ENCODE results near the gene RAB24. TPM values are rescaled to one million over a fixed set of nuclear protein-coding genes. Genes with fewer than 3 reads are reported as not detected.

The RAB24 gene
- total RNA-seq, 4 donors from 2014 or later = 20.0 to 35.4 (median 31.1) TPM

- TF ChIP-seq CTCF (IDR thresholded peaks at IDR 0.05) = no peak
- no peak for TF ChIP-seq EP300 (IDR thresholded peaks at IDR 0.05)
- TF ChIP-seq POLR2AphosphoS5 (IDR thresholded peaks at IDR 0.05) = no peak
- no peak for TF ChIP-seq POLR2A (IDR thresholded peaks at IDR 0.05; ENCODE audit: low read depth)
- DNase-seq (ENCODE audit: extremely low spot score) = no peak
- Histone ChIP-seq H3K36me3 (peaks cover 46 to 69% (median 59%) of the 10 kb centered on the region in 4 donors), H3K27me3 (no peaks in the 10 kb centered on the region), H3K27ac (replicated peaks in 1 of 4) (no peak overlapping the region), H3K4me1 (peaks cover 0 to 15% (median 5%) of the 10 kb centered on the region in 4 donors), H3K4me3 (no peak overlapping the region), H3K9me3 (no peaks in the 10 kb centered on the region)
- intact Hi-C loops (cut with DNase I) = no loop called here
- WGBS = 76% methylated on average over 2 of the region's 6 CpGs
These were observed 26.4 kb upstream of the RAB24 start for GRCh38 chr5:177329883-177330282.

GRCh38 chr5:177328545-177329231, 25.2 kb upstream of the RAB24 start:
- Histone ChIP-seq H3K27me3 (no peaks in the 10 kb centered on the region), H3K9me3 (no peaks in the 10 kb centered on the region), H3K36me3 (peaks cover 34 to 62% (median 49%) of the 10 kb centered on the region in 4 donors), H3K27ac (replicated peaks in 1 of 4) (peak overlapping the region in 1 of 4 donors; percentile 45), H3K4me1 (peaks cover 0 to 12% (median 5%) of the 10 kb centered on the region in 4 donors), H3K4me3 (no peak overlapping the region)
- 88% methylated on average over 19 of the region's 19 CpGs for WGBS
- no peak for DNase-seq (ENCODE audit: extremely low spot score)
- TF ChIP-seq EP300 (IDR thresholded peaks at IDR 0.05) (no peak), POLR2AphosphoS5 (IDR thresholded peaks at IDR 0.05) (no peak), POLR2A (IDR thresholded peaks at IDR 0.05; ENCODE audit: low read depth) (no peak), CTCF (IDR thresholded peaks at IDR 0.05) (no peak)
- intact Hi-C loops (cut with DNase I) = no loop called here

- peaks cover 25 to 53% (median 40%) of the 10 kb centered on the region in 4 donors for H3K36me3 ChIP-seq
- intact Hi-C loops (cut with DNase I) = no loop called here
- TF ChIP-seq EP300 (IDR thresholded peaks at IDR 0.05) = no peak
- no peak for TF ChIP-seq CTCF (IDR thresholded peaks at IDR 0.05)
- no peak for TF ChIP-seq POLR2AphosphoS5 (IDR thresholded peaks at IDR 0.05)
- TF ChIP-seq POLR2A (IDR thresholded peaks at IDR 0.05; ENCODE audit: low read depth) = no peak
- peaks cover 0 to 12% (median 5%) of the 10 kb centered on the region in 4 donors for H3K4me1 ChIP-seq
- no peaks in the 10 kb centered on the region for H3K27me3 ChIP-seq
- 73% methylated on average over 23 of the region's 28 CpGs for WGBS
- peak overlapping the region in 2 of 4 donors; percentile 45 to 47 for H3K27ac ChIP-seq (replicated peaks in 1 of 4)
- no peak overlapping the region for H3K4me3 ChIP-seq
- no peak for DNase-seq (ENCODE audit: extremely low spot score)
- H3K9me3 ChIP-seq = no peaks in the 10 kb centered on the region
These were observed 24.3 kb upstream of the RAB24 start for GRCh38 chr5:177327539-177328522.

DNA sequence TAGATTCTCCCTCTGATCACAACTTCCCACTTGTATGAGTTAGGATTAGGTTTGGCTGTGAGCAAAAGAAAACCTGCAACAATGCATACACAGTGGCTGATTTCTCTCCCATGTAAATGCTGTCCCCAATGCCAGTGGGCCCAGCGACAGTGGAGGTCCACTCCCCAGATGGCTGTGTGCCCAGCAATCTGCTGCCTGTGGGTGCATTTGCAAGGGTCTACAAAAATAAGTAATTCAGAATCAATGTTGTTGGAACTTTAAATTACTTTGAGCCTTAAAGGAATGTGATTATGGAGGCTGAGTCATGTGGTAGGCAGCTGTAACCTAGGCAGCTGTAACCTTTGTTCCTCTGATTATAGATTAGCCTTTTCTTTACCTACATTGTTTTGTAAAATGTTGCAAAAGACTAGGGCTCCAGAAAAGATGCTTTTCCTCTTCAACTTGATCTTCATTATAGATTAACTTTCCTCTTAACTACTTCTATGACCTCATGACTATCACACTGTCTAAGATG, 22.4 kb upstream of the RAB24 start:
- no peaks in the 10 kb centered on the region for H3K9me3 ChIP-seq
- H3K4me1 ChIP-seq = peaks cover 0 to 12% (median 5%) of the 10 kb centered on the region in 4 donors
- no peak overlapping the region for H3K27ac ChIP-seq (replicated peaks in 1 of 4)
- no peaks in the 10 kb centered on the region for H3K27me3 ChIP-seq
- H3K4me3 ChIP-seq = no peak overlapping the region
- intact Hi-C loops (cut with DNase I) = no loop called here
- H3K36me3 ChIP-seq = peaks cover 6 to 36% (median 23%) of the 10 kb centered on the region in 4 donors
- 89% methylated on average over 1 of the region's 1 CpG for WGBS
- DNase-seq (ENCODE audit: extremely low spot score) = no peak
- TF ChIP-seq CTCF (IDR thresholded peaks at IDR 0.05) (no peak), POLR2AphosphoS5 (IDR thresholded peaks at IDR 0.05) (no peak), EP300 (IDR thresholded peaks at IDR 0.05) (no peak), POLR2A (IDR thresholded peaks at IDR 0.05; ENCODE audit: low read depth) (no peak)

All from esophagus muscularis mucosa (tissue), 4 donors.